IMR-90 (cell line): ENCODE measurements around the gene POLR1E.

Experiments
- BHLHE40 ChIP-seq: fragments of 150-350 bp; IDR thresholded peaks from 2 replicates; pipeline ENCODE4 v1.6.1; 2016; ENCODE audit warnings: mild to moderate bottlenecking, low read depth, low read length
- CEBPB ChIP-seq: IDR thresholded peaks from 2 replicates; pipeline ENCODE4 v1.6.1; 2012; ENCODE audit warnings: low read depth, low read length, improper control_type of control experiment
- CTCF ChIP-seq: conservative IDR thresholded peaks from 2 replicates; pipeline ENCODE4 v1.5.1; 2012; ENCODE audit warnings: mild to moderate bottlenecking, low read depth, low read length, improper control_type of control experiment
- ELK1 ChIP-seq: fragments of 150-350 bp; IDR thresholded peaks from 2 replicates; pipeline ENCODE4 v1.6.1; 2016; ENCODE audit warnings: low read depth, mild to moderate bottlenecking, low read length, moderate library complexity, borderline replicate concordance
- FOS ChIP-seq: fragments of 150-350 bp; IDR thresholded peaks from 2 replicates; pipeline ENCODE4 v1.6.1; 2016; ENCODE audit warnings: low read depth, low read length
- MAFK ChIP-seq: IDR thresholded peaks from 2 replicates; pipeline ENCODE4 v1.6.1; 2012; ENCODE audit warnings: low read depth, low read length, improper control_type of control experiment
- MAZ ChIP-seq: IDR thresholded peaks from 2 replicates; pipeline ENCODE4 v1.6.1; 2012; ENCODE audit warnings: low read depth, mild to moderate bottlenecking, low read length, improper control_type of control experiment, moderate library complexity, borderline replicate concordance
- NFE2L2 ChIP-seq: fragments of 150-350 bp; IDR thresholded peaks from 2 replicates; pipeline ENCODE4 v1.6.1; 2016; ENCODE audit warnings: low read depth, mild to moderate bottlenecking, low read length
- POLR2A ChIP-seq: IDR thresholded peaks from 2 replicates; pipeline ENCODE4 v1.6.1; 2012; ENCODE audit warnings: mild to moderate bottlenecking, low read depth, low read length
- RAD21 ChIP-seq: IDR thresholded peaks from 2 replicates; pipeline ENCODE4 v1.6.1; 2012; ENCODE audit warnings: low read length, improper control_type of control experiment
- RCOR1 ChIP-seq: IDR thresholded peaks from 2 replicates; pipeline ENCODE4 v1.6.1; 2012; ENCODE audit warnings: mild to moderate bottlenecking, low read length, improper control_type of control experiment; ENCODE audit not compliant: insufficient replicate concordance
- RFX5 ChIP-seq: IDR thresholded peaks from 2 replicates; pipeline ENCODE4 v1.8.0; 2012; ENCODE audit warnings: low read depth, mild to moderate bottlenecking, low read length, moderate library complexity
- SMC3 ChIP-seq: fragments of 150-350 bp; IDR thresholded peaks from 2 replicates; pipeline ENCODE4 v1.6.1; 2016; ENCODE audit warnings: low read depth, mild to moderate bottlenecking, antibody characterized with exemption, low read length, moderate library complexity
- TF ChIP-seq, protein P1 (sequence below): fragments of 150-350 bp; IDR thresholded peaks from 2 replicates; pipeline ENCODE4 v1.6.1; 2017; ENCODE audit warnings: mild to moderate bottlenecking, antibody characterized with exemption, low read length, low read depth

- TF ChIP-seq POLR2A = no peak
- no peak for TF ChIP-seq CTCF
- no peak for TF ChIP-seq MAFK
- no peak for TF ChIP-seq RAD21
- TF ChIP-seq MAZ = no peak
- no peak for TF ChIP-seq FOS
- no peak for TF ChIP-seq RCOR1
- no peak for TF ChIP-seq BHLHE40
- no peak for TF ChIP-seq CEBPB
- no peak for TF ChIP-seq SMC3
- no peak for TF ChIP-seq RFX5
- no peak for TF ChIP-seq ELK1
- no peak for TF ChIP-seq NFE2L2
- TF ChIP-seq, protein P1, sequence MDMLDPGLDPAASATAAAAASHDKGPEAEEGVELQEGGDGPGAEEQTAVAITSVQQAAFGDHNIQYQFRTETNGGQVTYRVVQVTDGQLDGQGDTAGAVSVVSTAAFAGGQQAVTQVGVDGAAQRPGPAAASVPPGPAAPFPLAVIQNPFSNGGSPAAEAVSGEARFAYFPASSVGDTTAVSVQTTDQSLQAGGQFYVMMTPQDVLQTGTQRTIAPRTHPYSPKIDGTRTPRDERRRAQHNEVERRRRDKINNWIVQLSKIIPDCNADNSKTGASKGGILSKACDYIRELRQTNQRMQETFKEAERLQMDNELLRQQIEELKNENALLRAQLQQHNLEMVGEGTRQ = no peak
Observed at GRCh38 chr9:37438359-37438758, 47.4 kb upstream of the POLR1E start.
